ENCODE measurements around the gene CLSTN1.

The CLSTN1 gene

DNA sequence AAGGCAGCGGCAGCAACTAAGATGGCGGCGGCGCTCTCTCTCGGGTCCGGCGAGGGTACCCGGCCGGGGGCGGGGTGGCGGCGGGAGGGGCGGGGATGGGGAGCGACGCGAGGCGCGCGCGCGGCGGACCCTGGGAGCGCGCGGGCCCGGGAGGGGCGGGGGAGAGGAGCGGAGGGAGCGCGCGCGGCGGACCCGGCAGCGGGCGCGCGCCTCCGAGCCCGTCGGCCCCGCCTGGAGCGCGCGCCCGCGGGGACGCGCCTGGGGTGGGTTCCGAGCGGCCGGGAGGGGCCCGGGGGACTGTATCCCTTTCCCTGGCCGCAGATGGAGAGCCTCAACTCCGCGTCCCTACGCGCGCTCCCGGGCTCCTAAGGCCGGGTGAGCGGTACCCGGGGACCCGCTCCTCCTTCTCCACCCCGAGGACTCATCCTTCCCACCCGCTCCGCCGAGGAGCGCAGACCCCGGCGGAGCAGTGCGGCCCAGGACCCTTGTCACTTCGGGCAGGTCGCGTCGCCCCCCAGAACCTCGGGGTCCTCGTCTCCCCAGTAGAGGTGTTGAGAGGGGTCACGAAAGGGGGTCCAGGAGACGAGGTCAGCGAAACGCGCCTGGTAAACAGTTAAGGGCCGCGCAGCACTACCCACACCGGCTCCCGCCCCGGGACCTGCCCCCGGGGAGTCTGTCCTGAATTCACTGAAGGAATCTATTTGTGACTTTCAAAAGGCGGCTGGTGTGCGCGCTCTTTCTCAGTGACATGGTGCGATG, at the start of gene CLSTN1:
CLSTN1 (minus strand) TSS at position 23 of the 759 bp plus-strand sequence. CDS start 232 bp downstream, outside the sequence.
- DNase-seq, result peak; percentile 88

- DNase-seq, result no peak
Measured at GRCh38 chr1:9873385-9873784, 49.6 kb upstream of the CLSTN1 start.

- no peak for DNase-seq
Measured at GRCh38 chr1:9872430-9873165, 48.8 kb upstream of the CLSTN1 start.

GRCh38 chr1:9871707-9872425, 48.1 kb upstream of the CLSTN1 start:
- DNase-seq, result no peak

GRCh38 chr1:9871021-9871420, 47.3 kb upstream of the CLSTN1 start:
- DNase-seq, result no peak

- DNase-seq, result no peak
Measured at GRCh38 chr1:9870572-9870971, 46.8 kb upstream of the CLSTN1 start.

DNA sequence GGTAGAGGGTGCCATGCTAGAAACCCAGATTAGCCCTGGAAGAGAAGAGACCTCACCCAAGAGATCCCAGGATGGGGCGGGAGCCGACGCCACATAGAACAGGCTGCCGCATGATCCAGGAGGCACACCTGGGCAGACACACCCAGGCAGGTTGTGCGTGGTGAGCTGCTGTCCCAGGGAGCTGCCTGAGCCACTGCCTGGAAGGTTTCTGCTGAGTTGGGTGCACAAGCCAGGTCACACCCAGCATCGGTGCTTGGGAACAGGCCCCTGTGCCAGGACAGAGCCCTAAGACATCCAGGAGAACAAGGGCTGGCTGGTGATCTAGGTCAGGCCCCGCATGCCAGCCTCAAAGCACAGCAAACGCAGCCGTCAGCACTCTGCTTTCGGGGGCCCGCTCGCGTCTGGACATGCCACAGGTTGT, 46.1 kb upstream of the CLSTN1 start:
- DNase-seq, result no peak

- DNase-seq, result no peak
Measured at GRCh38 chr1:9868244-9868590, 44.5 kb upstream of the CLSTN1 start.

DNA sequence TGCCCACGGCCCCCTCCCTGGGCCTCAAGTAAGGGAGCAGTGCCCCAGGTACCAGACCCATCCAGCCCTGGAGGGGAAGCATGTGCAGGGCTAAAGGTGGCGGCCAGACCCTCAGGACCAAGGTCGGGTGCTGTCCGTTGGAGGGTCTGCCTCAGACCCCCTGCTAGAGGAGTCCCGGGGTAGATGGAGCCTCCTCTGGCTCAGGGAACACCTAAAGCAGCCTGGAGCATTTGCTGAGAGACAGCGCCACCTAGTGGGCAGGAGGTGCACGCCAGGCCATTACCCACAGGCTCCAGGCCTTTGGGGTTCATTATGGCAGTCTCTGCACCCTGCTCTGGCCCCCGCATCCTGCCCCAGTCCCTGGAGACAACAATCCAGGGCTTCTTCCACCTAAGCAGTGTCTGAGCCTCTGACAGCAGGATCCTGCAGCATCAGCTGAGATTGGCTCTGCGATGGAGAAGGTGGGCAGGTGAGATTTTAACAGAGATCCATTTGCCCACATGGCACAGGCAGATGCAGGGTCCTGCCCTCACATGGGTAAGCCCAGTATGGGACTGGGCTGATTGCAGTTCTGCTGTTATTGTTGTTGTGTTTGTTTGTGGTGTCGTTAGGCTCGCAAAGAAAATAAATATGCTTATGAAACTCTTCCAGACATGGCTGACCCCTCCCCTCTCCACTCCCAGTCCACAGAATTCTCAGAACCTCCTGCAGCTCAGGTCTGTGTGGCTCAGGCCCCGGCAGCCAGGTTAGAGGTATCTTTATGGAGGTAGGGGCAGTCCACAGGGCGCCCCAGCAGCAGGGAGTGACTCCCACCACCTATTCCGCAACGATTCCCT, 43.9 kb upstream of the CLSTN1 start:
- DNase-seq, result peak; percentile 84

GRCh38 chr1:9866836-9867235, 43.1 kb upstream of the CLSTN1 start:
- no peak for DNase-seq

GRCh38 chr1:9865724-9866123, 42.0 kb upstream of the CLSTN1 start:
- DNase-seq, result no peak

- no peak for DNase-seq
Measured at GRCh38 chr1:9863371-9863770, 39.6 kb upstream of the CLSTN1 start.

DNA sequence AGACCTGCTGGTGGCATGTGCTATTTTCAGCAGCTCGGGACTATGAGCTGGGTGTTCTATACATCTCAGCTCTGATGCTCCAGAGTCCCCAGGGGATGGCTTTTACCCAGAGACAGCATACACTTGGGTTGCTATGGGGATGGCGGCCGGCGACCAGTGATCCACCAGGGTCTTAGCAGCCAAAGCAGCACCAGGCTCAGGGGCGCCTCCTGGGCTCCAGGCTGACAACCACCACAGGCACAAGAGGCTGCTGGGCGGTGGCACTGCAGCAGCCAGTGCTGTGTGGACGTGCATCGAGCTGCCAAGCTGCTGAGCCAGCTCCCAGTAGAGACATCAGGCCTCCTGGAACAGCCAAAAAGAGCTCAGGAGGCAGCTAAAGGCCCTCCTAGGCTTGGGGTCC, 37.6 kb upstream of the CLSTN1 start:
- DNase-seq, result no peak

DNA sequence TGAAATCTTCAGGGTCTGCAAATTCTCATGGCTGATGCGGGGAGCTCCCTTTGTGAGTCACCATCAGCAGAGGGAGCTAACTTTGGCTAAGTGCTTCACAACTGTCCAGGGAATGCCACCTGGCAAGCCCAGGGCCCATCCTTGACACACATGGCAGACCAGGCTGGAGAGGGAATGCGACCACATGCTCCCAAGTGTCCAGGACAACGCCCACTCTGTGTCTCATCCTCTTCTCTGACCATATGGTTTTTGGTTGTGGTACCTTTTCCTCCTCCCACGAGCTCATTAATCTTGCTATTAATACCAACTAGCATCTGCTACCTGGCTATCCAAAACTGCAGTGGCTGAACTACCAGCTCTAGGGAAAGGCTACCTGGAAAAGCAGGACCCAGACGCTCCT, 37.1 kb upstream of the CLSTN1 start:
- no peak for DNase-seq

DNA sequence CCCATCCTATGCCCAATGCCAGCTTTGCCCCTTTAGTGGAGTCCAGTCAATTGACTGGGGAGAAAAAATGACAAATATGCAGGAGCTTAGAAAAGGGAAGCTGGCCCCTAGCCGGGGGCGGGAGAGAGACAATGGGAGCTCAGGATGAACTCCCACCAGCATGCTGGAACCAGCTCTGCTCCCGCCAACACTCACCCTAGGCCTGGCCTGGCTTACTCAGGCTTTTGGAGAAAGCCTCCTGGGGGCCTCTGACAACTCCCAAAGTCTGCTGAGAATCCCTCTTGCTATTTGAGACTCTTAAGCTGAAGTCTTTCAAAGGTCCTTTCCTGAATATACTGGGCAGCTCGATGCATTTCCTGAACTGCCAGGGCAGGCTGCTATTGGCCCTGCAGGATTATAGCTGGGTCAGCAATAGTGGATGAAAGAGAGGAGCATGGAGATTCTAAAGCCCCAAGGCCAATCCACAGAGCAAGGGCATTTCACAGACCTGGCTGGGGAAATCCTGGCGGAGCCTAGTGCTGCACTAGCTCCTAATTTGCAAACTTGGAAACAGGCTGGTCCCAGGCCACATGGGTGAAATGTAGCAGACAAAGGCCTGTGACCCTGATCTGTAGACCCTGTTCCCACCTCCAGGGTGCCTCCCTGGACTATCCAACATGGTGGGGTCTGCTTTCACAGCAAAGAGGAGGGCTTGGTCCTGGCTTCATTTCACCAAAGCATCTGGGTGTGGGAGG, 35.7 kb upstream of the CLSTN1 start:
- no peak for DNase-seq

- DNase-seq, result peak; percentile 31
Measured at GRCh38 chr1:9858293-9859035, 34.7 kb upstream of the CLSTN1 start.

- DNase-seq, result no peak
Measured at GRCh38 chr1:9855186-9855585, 31.4 kb upstream of the CLSTN1 start.

DNA sequence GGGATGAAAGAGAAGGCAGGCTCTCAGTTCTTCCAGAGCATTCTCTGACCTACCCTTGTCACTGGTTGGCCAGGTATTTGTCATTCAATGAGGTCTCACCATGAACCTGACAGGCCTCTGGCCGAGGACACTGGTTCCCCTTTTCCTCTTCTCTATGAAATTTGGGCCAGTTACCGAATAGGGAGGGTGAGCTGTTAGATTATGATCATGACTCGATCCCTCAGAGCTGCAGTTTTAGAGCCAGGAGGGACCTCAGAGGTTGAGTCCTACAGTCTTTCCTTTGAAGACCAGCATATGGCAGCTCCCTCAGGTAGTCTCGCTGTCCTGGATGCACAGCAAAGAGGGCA, 29.5 kb upstream of the CLSTN1 start:
- DNase-seq, result no peak

- no peak for DNase-seq
Measured at GRCh38 chr1:9852410-9853248, 28.9 kb upstream of the CLSTN1 start.

DNA sequence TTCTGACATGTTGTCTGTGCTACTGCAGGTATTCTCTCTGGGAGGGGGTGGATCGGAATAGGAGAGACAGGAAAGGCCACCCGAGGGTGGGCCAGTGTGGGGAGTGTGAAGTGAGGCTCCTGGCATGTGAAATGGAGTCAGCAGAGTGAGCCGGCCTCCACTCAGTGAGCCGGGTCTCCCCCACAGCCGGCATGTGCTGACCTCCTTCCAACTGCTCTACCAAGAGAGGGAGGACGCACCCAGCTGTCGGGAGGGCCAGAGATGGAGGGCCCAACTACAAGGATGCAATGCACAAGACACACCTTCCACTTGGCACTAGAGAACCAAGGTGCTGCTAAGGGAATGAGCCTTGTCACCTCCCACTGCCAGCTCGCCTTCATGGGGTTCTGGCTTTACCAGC, 28.2 kb upstream of the CLSTN1 start:
- DNase-seq, result no peak

Data from stimulated activated CD4-positive, alpha-beta T cell treated with anti-CD3 and anti-CD28 coated beads, Interleukin-1b, Interleukin-23, amount 100 ng/mL, for 48 hours (primary cell).